Measurements from ENCODE around the gene MAPK1IP1L.

The MAPK1IP1L gene

GRCh38 chr14:55111122-55111708 lies 59.8 kb downstream of the MAPK1IP1L start:
- 92 to 98% methylated on average over 8 to 9 of the region's 10 CpGs for WGBS, 2 experiments (ENCODE audit: insufficient coverage in 2 of 2)
- Histone ChIP-seq H3K9me3 (ENCODE audit: control insufficient read depth, low read length) (no peaks in the 10 kb centered on the region), H3K27ac (ENCODE audit: low read depth, low read length, severe bottlenecking) (no peak overlapping the region), H3K4me3 (ENCODE audit: extremely low read depth, insufficient read depth, low read length, poor library complexity, severe bottlenecking) (no peak overlapping the region), H3K4me1 (ENCODE audit: control insufficient read depth, insufficient read depth, low read length, poor library complexity, severe bottlenecking) (peaks cover 12% of the 10 kb centered on the region), H3K36me3 (ENCODE audit: control insufficient read depth, insufficient read depth, low read length) (no peaks in the 10 kb centered on the region)

GRCh38 chr14:55114720-55115119 lies 63.3 kb downstream of the MAPK1IP1L start:
- Histone ChIP-seq H3K9me3 (ENCODE audit: control insufficient read depth, low read length) (no peaks in the 10 kb centered on the region), H3K4me1 (ENCODE audit: control insufficient read depth, insufficient read depth, low read length, poor library complexity, severe bottlenecking) (peaks cover 8% of the 10 kb centered on the region), H3K27ac (ENCODE audit: low read depth, low read length, severe bottlenecking) (no peak overlapping the region), H3K4me3 (ENCODE audit: extremely low read depth, insufficient read depth, low read length, poor library complexity, severe bottlenecking) (no peak overlapping the region), H3K36me3 (ENCODE audit: control insufficient read depth, insufficient read depth, low read length) (no peaks in the 10 kb centered on the region)
- 95 to 100% methylated on average over 1 to 2 of the region's 2 CpGs for WGBS, 2 experiments (ENCODE audit: insufficient coverage in 2 of 2)

GRCh38 chr14:55115460-55115859 lies 64.0 kb downstream of the MAPK1IP1L start:
- no peak overlapping the region for H3K27ac ChIP-seq (ENCODE audit: low read depth, low read length, severe bottlenecking)
- H3K9me3 ChIP-seq (ENCODE audit: control insufficient read depth, low read length): no peaks in the 10 kb centered on the region
- H3K4me3 ChIP-seq (ENCODE audit: extremely low read depth, insufficient read depth, low read length, poor library complexity, severe bottlenecking): no peak overlapping the region
- no peaks in the 10 kb centered on the region for H3K36me3 ChIP-seq (ENCODE audit: control insufficient read depth, insufficient read depth, low read length)
- 44 to 59% methylated on average over 1 to 2 of the region's 3 CpGs for WGBS, 2 experiments (ENCODE audit: insufficient coverage in 2 of 2)
- peaks cover 8% of the 10 kb centered on the region for H3K4me1 ChIP-seq (ENCODE audit: control insufficient read depth, insufficient read depth, low read length, poor library complexity, severe bottlenecking)

- peaks cover 8% of the 10 kb centered on the region for H3K4me1 ChIP-seq (ENCODE audit: control insufficient read depth, insufficient read depth, low read length, poor library complexity, severe bottlenecking)
- no peak overlapping the region for H3K27ac ChIP-seq (ENCODE audit: low read depth, low read length, severe bottlenecking)
- H3K9me3 ChIP-seq (ENCODE audit: control insufficient read depth, low read length): no peaks in the 10 kb centered on the region
- no peaks in the 10 kb centered on the region for H3K36me3 ChIP-seq (ENCODE audit: control insufficient read depth, insufficient read depth, low read length)
- WGBS, 2 experiments (ENCODE audit: insufficient coverage in 2 of 2): 90 to 94% methylated on average over 2 of the region's 4 CpGs
- H3K4me3 ChIP-seq (ENCODE audit: extremely low read depth, insufficient read depth, low read length, poor library complexity, severe bottlenecking): no peak overlapping the region
Measured at GRCh38 chr14:55115861-55116245, 64.4 kb downstream of the MAPK1IP1L start.

- H3K27ac ChIP-seq (ENCODE audit: low read depth, low read length, severe bottlenecking): no peak overlapping the region
- H3K9me3 ChIP-seq (ENCODE audit: control insufficient read depth, low read length): no peaks in the 10 kb centered on the region
- no peaks in the 10 kb centered on the region for H3K36me3 ChIP-seq (ENCODE audit: control insufficient read depth, insufficient read depth, low read length)
- H3K4me3 ChIP-seq (ENCODE audit: extremely low read depth, insufficient read depth, low read length, poor library complexity, severe bottlenecking): no peak overlapping the region
- 87% methylated on average over 8 to 11 of the region's 11 CpGs for WGBS, 2 experiments (ENCODE audit: insufficient coverage in 2 of 2)
- peaks cover 8% of the 10 kb centered on the region for H3K4me1 ChIP-seq (ENCODE audit: control insufficient read depth, insufficient read depth, low read length, poor library complexity, severe bottlenecking)
Measured at GRCh38 chr14:55116246-55117030, 65.0 kb downstream of the MAPK1IP1L start.

- Histone ChIP-seq H3K27ac (ENCODE audit: low read depth, low read length, severe bottlenecking) (no peak overlapping the region), H3K4me1 (ENCODE audit: control insufficient read depth, insufficient read depth, low read length, poor library complexity, severe bottlenecking) (peaks cover 15% of the 10 kb centered on the region)
- 97% methylated on average over 3 of the region's 7 CpGs; no CpG with 5 or more reads in 1 of the 2 experiments for WGBS, 2 experiments (ENCODE audit: insufficient coverage in 2 of 2)
Measured at GRCh38 chr14:55117803-55118441, 66.5 kb downstream of the MAPK1IP1L start.

GRCh38 chr14:55118761-55119160 lies 67.3 kb downstream of the MAPK1IP1L start:
- H3K27ac ChIP-seq (ENCODE audit: low read depth, low read length, severe bottlenecking): no peak overlapping the region
- peaks cover 23% of the 10 kb centered on the region for H3K4me1 ChIP-seq (ENCODE audit: control insufficient read depth, insufficient read depth, low read length, poor library complexity, severe bottlenecking)
- no CpG with 5 or more reads among the region's 3 CpGs for WGBS, 2 experiments (ENCODE audit: insufficient coverage in 2 of 2)
- H3K36me3 ChIP-seq (ENCODE audit: control insufficient read depth, insufficient read depth, low read length): no peaks in the 10 kb centered on the region
- H3K4me3 ChIP-seq (ENCODE audit: extremely low read depth, insufficient read depth, low read length, poor library complexity, severe bottlenecking): no peak overlapping the region
- no peaks in the 10 kb centered on the region for H3K9me3 ChIP-seq (ENCODE audit: control insufficient read depth, low read length)

More at GRCh38 chr14:55117803-55118441, 66.5 kb downstream of the MAPK1IP1L start:
- H3K36me3 ChIP-seq (ENCODE audit: control insufficient read depth, insufficient read depth, low read length): no peaks in the 10 kb centered on the region
- H3K9me3 ChIP-seq (ENCODE audit: control insufficient read depth, low read length): no peaks in the 10 kb centered on the region
- H3K4me3 ChIP-seq (ENCODE audit: extremely low read depth, insufficient read depth, low read length, poor library complexity, severe bottlenecking): no peak overlapping the region
